ENCODE measurements around the gene STX4. TPM values are rescaled to one million over a fixed set of nuclear protein-coding genes. Genes with fewer than 3 reads are reported as not detected.

The STX4 gene
- total and polyA plus RNA-seq, 11 donors: 19.5 to 73.8 (median 44.6) TPM

DNA sequence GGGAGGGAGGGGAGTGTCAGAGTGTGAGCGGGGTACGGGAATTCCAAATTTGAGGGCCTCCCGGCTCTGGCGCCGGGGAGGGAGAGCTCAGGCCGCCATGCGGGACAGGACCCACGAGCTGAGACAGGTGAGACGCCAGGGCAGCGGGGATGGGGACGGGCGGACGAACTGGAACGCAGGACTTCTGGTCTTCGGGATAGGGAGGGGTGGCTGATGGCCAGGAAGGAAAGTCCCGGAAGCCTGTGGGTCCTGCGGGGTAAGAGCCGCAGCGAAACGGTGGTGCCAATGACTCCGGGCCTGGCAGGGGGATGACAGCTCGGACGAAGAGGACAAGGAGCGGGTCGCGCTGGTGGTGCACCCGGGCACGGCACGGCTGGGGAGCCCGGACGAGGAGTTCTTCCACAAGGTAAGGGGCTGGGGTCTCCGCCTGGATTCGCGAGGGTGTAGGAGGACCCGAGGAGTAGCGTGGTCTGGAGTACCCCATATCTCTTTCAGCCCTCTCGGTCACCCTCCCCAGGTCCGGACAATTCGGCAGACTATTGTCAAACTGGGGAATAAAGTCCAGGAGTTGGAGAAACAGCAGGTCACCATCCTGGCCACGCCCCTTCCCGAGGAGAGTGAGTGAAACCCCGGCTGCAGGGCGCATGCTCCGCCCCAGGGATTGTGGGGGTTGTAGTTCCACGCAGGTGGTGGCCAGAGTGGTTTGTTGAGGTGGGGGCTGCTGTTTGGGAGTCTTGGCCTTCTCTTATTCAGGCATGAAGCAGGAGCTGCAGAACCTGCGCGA is 543 bp downstream of the STX4 start:
- DNase-seq: peak; percentile 92 to 95 (median 94)
- Histone ChIP-seq H3K4me3 (peak overlapping the region; percentile 73 to 100 (median 90)), H3K27me3 (no peaks in the 10 kb centered on the region), H3K36me3 (peaks cover 0 to 43% (median 39%) of the 10 kb centered on the region in 9 donors), H3K9me3 (no peaks in the 10 kb centered on the region), H3K27ac (peak overlapping the region; percentile 91 to 99 (median 96)), H3K4me1 (peaks cover 4 to 31% (median 18%) of the 10 kb centered on the region in 12 donors)
- 1 to 2% (median 1%) methylated on average over 36 to 47 of the region's 47 CpGs for WGBS, 4 donors
- TF ChIP-seq, protein P1, sequence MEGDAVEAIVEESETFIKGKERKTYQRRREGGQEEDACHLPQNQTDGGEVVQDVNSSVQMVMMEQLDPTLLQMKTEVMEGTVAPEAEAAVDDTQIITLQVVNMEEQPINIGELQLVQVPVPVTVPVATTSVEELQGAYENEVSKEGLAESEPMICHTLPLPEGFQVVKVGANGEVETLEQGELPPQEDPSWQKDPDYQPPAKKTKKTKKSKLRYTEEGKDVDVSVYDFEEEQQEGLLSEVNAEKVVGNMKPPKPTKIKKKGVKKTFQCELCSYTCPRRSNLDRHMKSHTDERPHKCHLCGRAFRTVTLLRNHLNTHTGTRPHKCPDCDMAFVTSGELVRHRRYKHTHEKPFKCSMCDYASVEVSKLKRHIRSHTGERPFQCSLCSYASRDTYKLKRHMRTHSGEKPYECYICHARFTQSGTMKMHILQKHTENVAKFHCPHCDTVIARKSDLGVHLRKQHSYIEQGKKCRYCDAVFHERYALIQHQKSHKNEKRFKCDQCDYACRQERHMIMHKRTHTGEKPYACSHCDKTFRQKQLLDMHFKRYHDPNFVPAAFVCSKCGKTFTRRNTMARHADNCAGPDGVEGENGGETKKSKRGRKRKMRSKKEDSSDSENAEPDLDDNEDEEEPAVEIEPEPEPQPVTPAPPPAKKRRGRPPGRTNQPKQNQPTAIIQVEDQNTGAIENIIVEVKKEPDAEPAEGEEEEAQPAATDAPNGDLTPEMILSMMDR (IDR thresholded peaks at IDR 0.05): no peak
- TF ChIP-seq POLR2A (IDR thresholded peaks at IDR 0.05): peak in 1 of 2 donors; percentile 38
- intact Hi-C loops (cut with DNase I): loop anchor here in 9 of 10 donors (1.0 to 5.0 kb wide), 14 partner anchors 35 to 425 kb away; partner anchors contain the start of genes ZNF646 (in 7 of the 9), ZNF668 (in 7 of the 9), ARMC5 (in 2 of the 9) and HSD3B7 (in 1 of the 9)
- peak; percentile 72 to 87 (median 84) for ATAC-seq

DNA sequence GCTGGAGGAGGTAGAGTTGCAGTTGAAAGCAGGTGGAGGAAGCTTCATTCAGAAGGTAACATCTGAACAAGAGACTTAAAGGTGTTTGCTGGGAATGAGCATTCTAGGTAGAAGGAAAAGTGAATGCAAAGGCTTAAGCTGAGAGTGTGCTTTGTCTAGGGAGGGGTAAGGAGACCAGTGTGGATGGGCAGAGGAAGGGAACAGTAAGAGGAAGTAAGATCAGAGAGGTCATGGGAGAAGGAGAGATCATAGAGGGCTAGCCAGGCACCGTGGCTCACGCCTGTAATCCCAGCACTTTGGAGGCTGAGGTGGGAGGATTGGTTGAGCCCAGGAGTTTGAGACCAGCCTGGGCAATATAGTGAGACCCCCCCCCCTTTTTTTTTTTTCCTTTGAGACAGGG is 3.3 kb downstream of the STX4 start:
- no peaks in the 10 kb centered on the region for H3K9me3 ChIP-seq
- no peaks in the 10 kb centered on the region for H3K27me3 ChIP-seq
- no peak overlapping the region for H3K4me3 ChIP-seq
- DNase-seq: no peak
- ATAC-seq: no peak
- H3K27ac ChIP-seq: peak overlapping the region in 1 of 12 donors; percentile 40
- intact Hi-C loops (cut with DNase I): loop anchor here in 1 of 10 donors (5.0 kb wide), 1 partner anchor 36 kb away; the partner anchor contains the start of genes ZNF646 and ZNF668
- 40 to 92% (median 54%) methylated on average over 2 of the region's 2 CpGs for WGBS, 4 donors
- H3K36me3 ChIP-seq: peaks cover 0 to 69% (median 64%) of the 10 kb centered on the region in 9 donors
- peaks cover 4 to 31% (median 18%) of the 10 kb centered on the region in 12 donors for H3K4me1 ChIP-seq
- TF ChIP-seq POLR2A (IDR thresholded peaks at IDR 0.05): no peak
- TF ChIP-seq, protein P1 (IDR thresholded peaks at IDR 0.05): no peak

DNA sequence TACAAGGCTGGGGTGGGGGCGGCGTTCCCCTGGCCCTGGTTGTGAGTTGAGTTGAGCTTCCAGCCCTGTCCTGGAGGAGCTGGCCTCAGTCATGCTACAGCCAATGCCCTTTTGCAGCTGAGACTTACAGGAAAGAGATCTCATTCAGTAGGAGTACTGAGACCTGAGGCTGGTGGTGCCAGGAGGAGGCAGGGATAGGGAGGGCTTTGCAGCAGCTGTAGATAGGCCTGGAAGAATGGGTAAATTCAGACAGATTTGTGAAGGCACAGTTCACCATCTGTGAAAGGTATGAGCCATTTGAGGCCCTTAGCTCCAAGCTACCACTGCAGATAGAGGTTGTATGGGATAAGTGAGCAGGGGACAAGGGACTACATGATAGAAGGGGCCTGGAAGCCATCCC is 5.6 kb downstream of the STX4 start:
- Histone ChIP-seq H3K27ac (no peak overlapping the region), H3K4me3 (no peak overlapping the region), H3K36me3 (peaks cover 0 to 89% (median 81%) of the 10 kb centered on the region in 9 donors), H3K9me3 (no peaks in the 10 kb centered on the region), H3K4me1 (peaks cover 4 to 24% (median 11%) of the 10 kb centered on the region in 12 donors), H3K27me3 (no peaks in the 10 kb centered on the region)
- TF ChIP-seq POLR2A (IDR thresholded peaks at IDR 0.05): no peak
- TF ChIP-seq, protein P1 (IDR thresholded peaks at IDR 0.05): no peak
- no peak for DNase-seq
- 89 to 97% (median 94%) methylated on average over 2 of the region's 2 CpGs for WGBS, 4 donors
- no peak for ATAC-seq
- intact Hi-C loops (cut with DNase I): loop anchor here in 1 of 10 donors (5.0 kb wide), 1 partner anchor 33 kb away; the partner anchor contains the start of genes ZNF646 and ZNF668

DNA sequence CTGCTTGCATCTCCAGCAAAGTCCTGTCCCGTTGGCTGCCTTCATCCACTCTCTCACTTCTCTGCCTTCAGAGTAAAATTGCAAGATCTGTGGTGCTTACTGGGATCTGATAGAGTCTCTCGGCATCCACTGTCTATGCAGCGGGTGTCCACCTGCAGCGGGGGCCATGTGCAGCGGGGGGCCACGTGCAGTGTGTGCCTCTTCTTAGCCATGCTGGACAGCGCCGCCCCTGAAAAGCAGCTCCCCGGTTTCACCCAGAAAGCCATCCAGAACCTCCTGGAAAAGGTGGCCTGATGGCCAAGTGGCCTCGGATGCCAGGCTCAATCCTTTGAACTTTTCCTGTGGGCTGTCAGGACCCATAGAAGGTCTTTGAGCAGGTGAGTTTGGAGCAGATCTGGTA is 9.5 kb downstream of the STX4 start:
- Histone ChIP-seq H3K4me3 (no peak overlapping the region), H3K9me3 (no peaks in the 10 kb centered on the region), H3K27me3 (no peaks in the 10 kb centered on the region), H3K4me1 (no peaks in the 10 kb centered on the region), H3K36me3 (peaks cover 0 to 57% (median 52%) of the 10 kb centered on the region in 9 donors), H3K27ac (no peak overlapping the region)
- no peak for TF ChIP-seq POLR2A (IDR thresholded peaks at IDR 0.05)
- TF ChIP-seq, protein P1 (IDR thresholded peaks at IDR 0.05): no peak
- 90 to 98% (median 92%) methylated on average over 6 to 10 of the region's 10 CpGs for WGBS, 4 donors
- no peak for DNase-seq
- ATAC-seq: no peak
- intact Hi-C loops (cut with DNase I): no loop called here
